Activated T-cell treated with anti-CD3 and anti-CD28 coated beads, Interleukin-2, amount 50 U/mL, for 24 hours (primary cell): ENCODE data around the gene TFAP2E.

Source experiments
- DNase-seq: peaks from one replicate; pipeline ENCODE4 v3.0.0-alpha.2; 2020
- H3K27ac Mint-ChIP-seq: 2 replicates; pipeline ENCODE4 v1.8.0; 2020; ENCODE audit warnings: mild to moderate bottlenecking, mixed read lengths
- H3K27me3 Mint-ChIP-seq: 2 replicates; pipeline ENCODE4 v1.8.0; 2020; ENCODE audit warnings: mixed read lengths
- H3K36me3 Mint-ChIP-seq: 2 replicates; pipeline ENCODE4 v1.8.0; 2020; ENCODE audit warnings: low read depth, mixed read lengths
- H3K4me1 Mint-ChIP-seq: 2 replicates; pipeline ENCODE4 v1.8.0; 2020; ENCODE audit warnings: low read depth, mixed read lengths
- H3K4me3 Mint-ChIP-seq: 2 replicates; pipeline ENCODE4 v1.8.0; 2020; ENCODE audit warnings: mild to moderate bottlenecking, moderate library complexity, mixed read lengths
- H3K9me3 Mint-ChIP-seq: 2 replicates; pipeline ENCODE4 v1.8.0; 2020; ENCODE audit warnings: mixed read lengths

Gene TFAP2E

GRCh38 chr1:35573198-35574124, at the start of gene TFAP2E:
Gene TFAP2E (plus strand): TSS chr1:35573314. CDS start chr1:35573578, 264 bp downstream.
- Mint-ChIP-seq H3K4me3 (no peak within 1 kb of the TSS), H3K9me3 (no peaks in the 10 kb centered on the region), H3K27me3 (peaks cover 12% of the 10 kb centered on the region), H3K36me3 (no peaks in the 10 kb centered on the region), H3K27ac (no peak within 1 kb of the TSS), H3K4me1 (peaks cover 29% of the 10 kb centered on the region)
- peak; percentile 30 for DNase-seq

GRCh38 chr1:35524106-35524505, 49.0 kb upstream of the TFAP2E start:
- Mint-ChIP-seq H3K27ac (no peak overlapping the region), H3K9me3 (peaks cover 23% of the 10 kb centered on the region)

GRCh38 chr1:35530168-35530567, 42.9 kb upstream of the TFAP2E start:
- Mint-ChIP-seq H3K27ac (no peak overlapping the region), H3K9me3 (peaks cover 21% of the 10 kb centered on the region), H3K36me3 (peaks cover 64% of the 10 kb centered on the region), H3K4me3 (no peak overlapping the region), H3K27me3 (no peaks in the 10 kb centered on the region), H3K4me1 (peaks cover 12% of the 10 kb centered on the region)
- no peak for DNase-seq

More at GRCh38 chr1:35524106-35524505, 49.0 kb upstream of the TFAP2E start:
- peaks cover 32% of the 10 kb centered on the region for H3K36me3 Mint-ChIP-seq
- no peak for DNase-seq
- no peak overlapping the region for H3K4me3 Mint-ChIP-seq
- no peaks in the 10 kb centered on the region for H3K27me3 Mint-ChIP-seq
- H3K4me1 Mint-ChIP-seq: peaks cover 14% of the 10 kb centered on the region

GRCh38 chr1:35530946-35531345, 42.2 kb upstream of the TFAP2E start:
- H3K9me3 Mint-ChIP-seq: peaks cover 14% of the 10 kb centered on the region
- H3K36me3 Mint-ChIP-seq: peaks cover 62% of the 10 kb centered on the region
- DNase-seq: no peak
- peaks cover 20% of the 10 kb centered on the region for H3K4me1 Mint-ChIP-seq
- no peaks in the 10 kb centered on the region for H3K27me3 Mint-ChIP-seq
- H3K27ac Mint-ChIP-seq: no peak overlapping the region
- no peak overlapping the region for H3K4me3 Mint-ChIP-seq

- Mint-ChIP-seq H3K4me1 (peaks cover 24% of the 10 kb centered on the region), H3K27me3 (no peaks in the 10 kb centered on the region), H3K36me3 (peaks cover 62% of the 10 kb centered on the region), H3K9me3 (peaks cover 13% of the 10 kb centered on the region), H3K4me3 (no peak overlapping the region), H3K27ac (no peak overlapping the region)
- DNase-seq: no peak
Observed at GRCh38 chr1:35531368-35531767, 41.7 kb upstream of the TFAP2E start.

GRCh38 chr1:35532497-35533223, 40.5 kb upstream of the TFAP2E start:
- Mint-ChIP-seq H3K36me3 (peaks cover 66% of the 10 kb centered on the region), H3K4me1 (peaks cover 37% of the 10 kb centered on the region), H3K9me3 (peaks cover 6% of the 10 kb centered on the region), H3K4me3 (no peak overlapping the region), H3K27ac (no peak overlapping the region), H3K27me3 (no peaks in the 10 kb centered on the region)
- no peak for DNase-seq

GRCh38 chr1:35533586-35533985, 39.5 kb upstream of the TFAP2E start:
- peaks cover 44% of the 10 kb centered on the region for H3K4me1 Mint-ChIP-seq
- DNase-seq: no peak
- peaks cover 2% of the 10 kb centered on the region for H3K9me3 Mint-ChIP-seq
- H3K27me3 Mint-ChIP-seq: no peaks in the 10 kb centered on the region
- H3K4me3 Mint-ChIP-seq: no peak overlapping the region
- peaks cover 60% of the 10 kb centered on the region for H3K36me3 Mint-ChIP-seq
- H3K27ac Mint-ChIP-seq: no peak overlapping the region

- Mint-ChIP-seq H3K4me1 (peaks cover 61% of the 10 kb centered on the region), H3K27ac (no peak overlapping the region), H3K9me3 (peaks cover 2% of the 10 kb centered on the region), H3K27me3 (no peaks in the 10 kb centered on the region), H3K36me3 (peaks cover 51% of the 10 kb centered on the region), H3K4me3 (no peak overlapping the region)
- DNase-seq: no peak
Observed at GRCh38 chr1:35535243-35535642, 37.9 kb upstream of the TFAP2E start.

GRCh38 chr1:35536556-35537162, 36.5 kb upstream of the TFAP2E start:
- H3K4me1 Mint-ChIP-seq: peaks cover 74% of the 10 kb centered on the region
- no peaks in the 10 kb centered on the region for H3K27me3 Mint-ChIP-seq
- no peaks in the 10 kb centered on the region for H3K9me3 Mint-ChIP-seq
- DNase-seq: no peak
- H3K36me3 Mint-ChIP-seq: peaks cover 50% of the 10 kb centered on the region
- H3K27ac Mint-ChIP-seq: peak overlapping the region; percentile 68
- H3K4me3 Mint-ChIP-seq: peak overlapping the region; percentile 39

- Mint-ChIP-seq H3K27me3 (no peaks in the 10 kb centered on the region), H3K4me3 (peak overlapping the region; percentile 15), H3K4me1 (peaks cover 84% of the 10 kb centered on the region), H3K27ac (peak overlapping the region; percentile 68), H3K36me3 (peaks cover 44% of the 10 kb centered on the region), H3K9me3 (no peaks in the 10 kb centered on the region)
- no peak for DNase-seq
Observed at GRCh38 chr1:35537806-35538205, 35.3 kb upstream of the TFAP2E start.

- DNase-seq: peak; percentile 37
- peak overlapping the region; percentile 96 for H3K27ac Mint-ChIP-seq
- no peaks in the 10 kb centered on the region for H3K27me3 Mint-ChIP-seq
- H3K36me3 Mint-ChIP-seq: peaks cover 41% of the 10 kb centered on the region
- H3K4me3 Mint-ChIP-seq: peak overlapping the region; percentile 71
- no peaks in the 10 kb centered on the region for H3K9me3 Mint-ChIP-seq
- peaks cover 89% of the 10 kb centered on the region for H3K4me1 Mint-ChIP-seq
Observed at GRCh38 chr1:35539073-35539823, 33.9 kb upstream of the TFAP2E start.

- no peak for DNase-seq
- no peaks in the 10 kb centered on the region for H3K9me3 Mint-ChIP-seq
- H3K27ac Mint-ChIP-seq: peak overlapping the region; percentile 96
- H3K4me1 Mint-ChIP-seq: peaks cover 93% of the 10 kb centered on the region
- H3K27me3 Mint-ChIP-seq: no peaks in the 10 kb centered on the region
- H3K36me3 Mint-ChIP-seq: peaks cover 45% of the 10 kb centered on the region
- H3K4me3 Mint-ChIP-seq: peak overlapping the region; percentile 71
Observed at GRCh38 chr1:35539824-35540261, 33.3 kb upstream of the TFAP2E start.

- H3K27ac Mint-ChIP-seq: peak overlapping the region; percentile 39
- peaks cover 75% of the 10 kb centered on the region for H3K4me1 Mint-ChIP-seq
Observed at GRCh38 chr1:35544976-35545375, 28.1 kb upstream of the TFAP2E start.

GRCh38 chr1:35546614-35547013, 26.5 kb upstream of the TFAP2E start:
- no peak overlapping the region for H3K4me3 Mint-ChIP-seq
- H3K9me3 Mint-ChIP-seq: no peaks in the 10 kb centered on the region
- no peak overlapping the region for H3K27ac Mint-ChIP-seq
- DNase-seq: no peak
- H3K27me3 Mint-ChIP-seq: no peaks in the 10 kb centered on the region
- H3K36me3 Mint-ChIP-seq: peaks cover 72% of the 10 kb centered on the region
- H3K4me1 Mint-ChIP-seq: peaks cover 62% of the 10 kb centered on the region

More at GRCh38 chr1:35544976-35545375, 28.1 kb upstream of the TFAP2E start:
- Mint-ChIP-seq H3K27me3 (no peaks in the 10 kb centered on the region), H3K4me3 (no peak overlapping the region), H3K36me3 (peaks cover 69% of the 10 kb centered on the region), H3K9me3 (no peaks in the 10 kb centered on the region)
- peak; percentile 54 for DNase-seq
